Activated CD8-positive, alpha-beta memory T cell treated with anti-CD3 and anti-CD28 coated beads for 48 hours (primary cell): ENCODE results near the gene ZDHHC14.
"Not testable (repeated sequence)": the region's sequence is repeated elsewhere in the genome, so short reads cannot be mapped to it uniquely, and the experiment has no call there.

ENCODE experiments used
- DNase-seq, 3 experiments: peaks; one replicate each; pipeline ENCODE4 v3.0.0-alpha.2; 2020; ENCODE audit warnings: low read depth in 2 of 3, low spot score in 2 of 3

The ZDHHC14 gene

GRCh38 chr6:157405986-157406385 is 25.0 kb downstream of the ZDHHC14 start:
- no peak for DNase-seq

- DNase-seq = no peak
These were observed 25.7 kb downstream of the ZDHHC14 start for GRCh38 chr6:157406661-157407060.

GRCh38 chr6:157407646-157408045 is 26.7 kb downstream of the ZDHHC14 start:
- no peak for DNase-seq

GRCh38 chr6:157408427-157408826 is 27.4 kb downstream of the ZDHHC14 start:
- DNase-seq = not testable (repeated sequence)

- no peak for DNase-seq
These were observed 29.1 kb downstream of the ZDHHC14 start for GRCh38 chr6:157410045-157410444.

GRCh38 chr6:157411368-157411767 is 30.4 kb downstream of the ZDHHC14 start:
- no peak for DNase-seq

- no peak for DNase-seq
These were observed 31.8 kb downstream of the ZDHHC14 start for GRCh38 chr6:157412791-157413190.

- no peak for DNase-seq
These were observed 39.5 kb downstream of the ZDHHC14 start for GRCh38 chr6:157420497-157420896.

GRCh38 chr6:157424491-157425020 is 43.6 kb downstream of the ZDHHC14 start:
- DNase-seq = no peak

GRCh38 chr6:157427969-157428368 is 47.0 kb downstream of the ZDHHC14 start:
- no peak for DNase-seq

- peak in 2 of 3 experiments; percentile 20 to 32 for DNase-seq
These were observed 47.6 kb downstream of the ZDHHC14 start for GRCh38 chr6:157428427-157429202.

- no peak for DNase-seq
These were observed 48.3 kb downstream of the ZDHHC14 start for GRCh38 chr6:157429248-157429647.

GRCh38 chr6:157430834-157431233 is 49.8 kb downstream of the ZDHHC14 start:
- DNase-seq = no peak

- no peak for DNase-seq
These were observed 51.4 kb downstream of the ZDHHC14 start for GRCh38 chr6:157432231-157432891.

GRCh38 chr6:157432892-157433265 is 51.9 kb downstream of the ZDHHC14 start:
- DNase-seq = no peak

- no peak for DNase-seq
These were observed 52.7 kb downstream of the ZDHHC14 start for GRCh38 chr6:157433678-157434081.

- no peak for DNase-seq
These were observed 53.5 kb downstream of the ZDHHC14 start for GRCh38 chr6:157434349-157435033.

GRCh38 chr6:157436219-157436943 is 55.4 kb downstream of the ZDHHC14 start:
- DNase-seq = no peak

- DNase-seq = no peak
These were observed 56.0 kb downstream of the ZDHHC14 start for GRCh38 chr6:157436944-157437336.

- no peak for DNase-seq
These were observed 57.7 kb downstream of the ZDHHC14 start for GRCh38 chr6:157438611-157439111.

- DNase-seq = no peak
These were observed 59.2 kb downstream of the ZDHHC14 start for GRCh38 chr6:157440171-157440570.
